GM18526 (cell line): ENCODE results near the gene GPR139.

Source experiments
- POLR2A ChIP-seq: IDR thresholded peaks from 3 replicates; pipeline ENCODE4 v1.6.1; 2011; ENCODE audit not compliant: insufficient read length; ENCODE audit errors: extremely low read depth

The GPR139 gene

GRCh38 chr16:20073203-20074098 lies at the start of gene GPR139:
Gene GPR139, minus strand, starts transcription at chr16:20073890. Its CDS starts 274 bp downstream, at chr16:20073616.
- TF ChIP-seq POLR2A, result no peak

- TF ChIP-seq POLR2A, result no peak
Observed at GRCh38 chr16:20122011-20122410, 48.3 kb upstream of the GPR139 start.

GRCh38 chr16:20114356-20114755 lies 40.7 kb upstream of the GPR139 start:
- no peak for TF ChIP-seq POLR2A

- TF ChIP-seq POLR2A, result no peak
Observed at GRCh38 chr16:20111143-20111542, 37.5 kb upstream of the GPR139 start.

GRCh38 chr16:20107083-20107482 lies 33.4 kb upstream of the GPR139 start:
- no peak for TF ChIP-seq POLR2A

GRCh38 chr16:20104563-20105183 lies 31.0 kb upstream of the GPR139 start:
- TF ChIP-seq POLR2A, result no peak

- no peak for TF ChIP-seq POLR2A
Observed at GRCh38 chr16:20102521-20102920, 28.8 kb upstream of the GPR139 start.

GRCh38 chr16:20102021-20102420 lies 28.3 kb upstream of the GPR139 start:
- TF ChIP-seq POLR2A, result no peak

- TF ChIP-seq POLR2A, result no peak
Observed at GRCh38 chr16:20099375-20099774, 25.7 kb upstream of the GPR139 start.

- no peak for TF ChIP-seq POLR2A
Observed at GRCh38 chr16:20094157-20094556, 20.5 kb upstream of the GPR139 start.

- TF ChIP-seq POLR2A, result no peak
Observed at GRCh38 chr16:20089246-20089965, 15.7 kb upstream of the GPR139 start.

- no peak for TF ChIP-seq POLR2A
Observed at GRCh38 chr16:20084624-20085226, 11.0 kb upstream of the GPR139 start.

GRCh38 chr16:20079106-20079505 lies 5.4 kb upstream of the GPR139 start:
- no peak for TF ChIP-seq POLR2A

- no peak for TF ChIP-seq POLR2A
Observed at GRCh38 chr16:20075243-20075642, 1.6 kb upstream of the GPR139 start.
